ENCODE measurements around the gene KCNQ4.

The KCNQ4 gene

DNA sequence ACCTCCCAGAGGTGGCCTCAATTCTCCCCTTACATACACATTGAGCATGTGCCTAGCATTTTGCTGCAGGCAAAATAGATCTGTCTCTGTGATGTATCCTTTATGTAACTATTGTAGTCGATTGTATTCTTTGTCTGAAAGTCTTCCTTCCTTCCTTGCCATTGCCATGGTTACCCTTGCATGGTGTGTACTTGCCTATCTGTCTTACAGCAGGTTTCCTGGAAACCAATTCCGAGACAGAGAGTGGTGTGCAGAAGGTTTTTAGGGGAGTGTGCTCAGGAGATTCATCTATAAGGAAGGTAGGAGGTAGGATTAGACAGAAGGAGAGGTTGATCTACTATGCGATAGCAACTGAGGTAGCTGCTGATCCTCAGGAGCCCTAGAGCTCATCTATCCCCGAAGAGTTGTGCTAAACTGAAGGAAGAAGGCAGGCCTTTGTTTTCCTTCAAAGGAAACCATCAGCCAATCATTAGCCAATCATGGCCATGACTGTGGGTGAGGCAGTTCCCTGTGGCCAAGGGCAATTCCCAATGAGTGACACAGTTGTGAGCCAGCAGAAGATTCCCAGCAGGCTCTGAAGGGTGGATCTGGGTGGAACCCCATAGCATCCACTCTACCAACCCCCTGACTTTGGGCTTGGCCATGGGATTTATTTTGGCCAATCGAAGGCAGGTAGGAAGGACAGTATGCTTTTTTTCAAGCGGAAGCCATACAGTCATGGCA, 63.6 kb downstream of the KCNQ4 start:
- no peak overlapping the region for H3K4me2 ChIP-seq (ENCODE audit: low read length)
- H3K56ac ChIP-seq (ENCODE audit: low read length), result no peak overlapping the region
- H3K27ac ChIP-seq (ENCODE audit: low read depth, low read length), result no peak overlapping the region
- no peaks in the 10 kb centered on the region for H3K79me2 ChIP-seq (ENCODE audit: control insufficient read depth, insufficient read depth, low read length)
- no peaks in the 10 kb centered on the region for H3K79me1 ChIP-seq (ENCODE audit: low read length)
- WGBS (ENCODE audit: extremely low coverage, insufficient coverage, low lambda C conversion rate), result no CpG with 5 or more reads among the region's 6 CpGs
- H3K23ac ChIP-seq (ENCODE audit: low read length), result no peak overlapping the region
- no peak overlapping the region for H3K18ac ChIP-seq (ENCODE audit: low read length)
- peak; percentile 57 for DNase-seq
- no peak overlapping the region for H3K4me3 ChIP-seq (ENCODE audit: low read length)
- no peak overlapping the region for H4K5ac ChIP-seq (ENCODE audit: low read length)
- no peaks in the 10 kb centered on the region for H3K4me1 ChIP-seq (ENCODE audit: control insufficient read depth, low read depth, low read length)
- no peak overlapping the region for H4K8ac ChIP-seq (ENCODE audit: low read depth, low read length)
- no peak overlapping the region for H2BK5ac ChIP-seq (ENCODE audit: low read length)
- H3K36me3 ChIP-seq (ENCODE audit: control insufficient read depth, insufficient read depth, low read length), result no peaks in the 10 kb centered on the region
- no peak overlapping the region for H2BK120ac ChIP-seq (ENCODE audit: low read depth, low read length)
- no peak overlapping the region for H2AK5ac ChIP-seq (ENCODE audit: low read length)
- H2BK15ac ChIP-seq (replicated peaks; ENCODE audit: low read depth), result no peak overlapping the region
- no peak overlapping the region for H3K9ac ChIP-seq (ENCODE audit: low read length)
- H3K4ac ChIP-seq (ENCODE audit: low read depth, low read length), result no peak overlapping the region
- no peaks in the 10 kb centered on the region for H3K27me3 ChIP-seq (ENCODE audit: insufficient read depth, low read length, poor library complexity)

DNA sequence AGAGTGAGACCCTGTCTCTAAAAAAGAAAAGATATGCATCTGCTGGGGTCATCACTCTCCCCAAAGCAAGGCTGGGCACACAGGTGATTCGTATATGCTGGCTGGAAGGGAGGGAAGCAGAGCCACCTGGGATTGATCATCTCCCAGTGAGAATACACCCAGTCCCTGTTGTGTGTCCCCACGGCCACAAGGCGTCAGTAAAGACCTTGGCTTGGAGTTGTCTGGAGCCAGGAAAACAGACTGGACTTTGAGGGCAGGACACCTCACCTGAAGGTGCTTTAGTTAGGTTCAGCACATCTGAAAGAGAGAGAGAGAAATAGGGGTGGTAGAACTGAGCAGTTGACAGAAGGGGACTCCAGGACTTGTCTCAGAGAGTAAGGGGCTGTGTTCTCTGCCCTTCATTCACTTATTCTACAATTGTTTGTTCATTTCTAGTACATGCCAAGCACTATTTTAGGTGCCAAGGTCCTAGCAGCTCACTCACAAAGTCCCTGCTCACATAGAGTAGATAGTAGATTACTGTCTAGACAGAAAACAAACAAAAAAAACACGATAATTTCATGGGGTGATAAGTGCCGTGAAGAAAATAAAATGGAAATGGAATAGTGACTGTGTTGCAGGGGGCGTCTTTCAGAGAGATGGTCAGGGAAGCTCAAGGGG, 65.1 kb downstream of the KCNQ4 start:
- H2BK5ac ChIP-seq (ENCODE audit: low read length), result no peak overlapping the region

DNA sequence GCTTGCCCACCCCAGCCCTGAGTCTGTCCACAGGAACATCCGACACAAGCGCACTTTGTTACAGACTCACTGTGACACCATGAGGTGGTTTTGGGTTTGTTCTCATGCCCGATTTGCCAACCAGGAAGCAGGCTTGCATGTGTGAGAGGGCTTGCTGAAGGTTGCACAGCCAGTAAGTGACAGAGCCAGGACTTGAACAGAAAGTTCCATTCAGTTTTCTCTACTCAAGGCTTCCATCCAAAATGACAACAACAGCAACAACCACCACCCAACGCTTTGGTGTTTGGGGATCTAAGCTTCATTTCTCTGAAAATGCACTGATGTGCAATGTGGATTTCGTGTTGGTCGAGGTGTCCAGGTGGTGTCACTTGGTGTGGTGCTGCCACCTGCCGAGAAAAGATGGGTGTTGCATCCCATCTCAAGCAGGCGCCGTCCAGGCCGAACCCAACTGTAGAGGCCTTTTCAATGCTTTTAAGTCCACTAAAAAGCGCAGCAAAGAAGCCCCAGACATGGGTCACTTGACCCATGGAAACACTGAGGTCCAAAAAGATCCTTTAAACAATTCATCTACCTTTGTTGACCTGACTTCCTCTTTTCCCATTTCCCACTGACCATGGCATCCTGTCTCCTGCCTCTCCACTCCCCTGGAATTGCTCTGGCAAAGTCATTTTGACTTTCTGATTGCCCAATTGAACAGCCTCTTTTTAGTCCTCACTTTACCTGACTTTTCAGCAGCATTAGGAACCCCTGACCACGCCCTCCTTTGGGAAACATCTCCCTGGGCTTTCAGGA, 66.4 kb downstream of the KCNQ4 start:
- Histone ChIP-seq H3K4me1 (ENCODE audit: control insufficient read depth, low read depth, low read length) (no peaks in the 10 kb centered on the region), H3K4me2 (ENCODE audit: low read length) (no peak overlapping the region), H2BK120ac (ENCODE audit: low read depth, low read length) (no peak overlapping the region), H3K36me3 (ENCODE audit: control insufficient read depth, insufficient read depth, low read length) (no peaks in the 10 kb centered on the region), H3K4ac (ENCODE audit: low read depth, low read length) (no peak overlapping the region), H4K5ac (ENCODE audit: low read length) (no peak overlapping the region), H3K27ac (ENCODE audit: low read depth, low read length) (no peak overlapping the region), H3K79me1 (ENCODE audit: low read length) (no peaks in the 10 kb centered on the region), H3K4me3 (ENCODE audit: low read length) (no peak overlapping the region), H3K9ac (ENCODE audit: low read length) (no peak overlapping the region), H3K56ac (ENCODE audit: low read length) (no peak overlapping the region), H4K8ac (ENCODE audit: low read depth, low read length) (no peak overlapping the region), H2BK5ac (ENCODE audit: low read length) (no peak overlapping the region), H3K27me3 (ENCODE audit: insufficient read depth, low read length, poor library complexity) (no peaks in the 10 kb centered on the region), H2AK5ac (ENCODE audit: low read length) (no peak overlapping the region), H2BK15ac (replicated peaks; ENCODE audit: low read depth) (no peak overlapping the region), H3K79me2 (ENCODE audit: control insufficient read depth, insufficient read depth, low read length) (no peaks in the 10 kb centered on the region), H3K18ac (ENCODE audit: low read length) (no peak overlapping the region), H3K23ac (ENCODE audit: low read length) (no peak overlapping the region)
- WGBS (ENCODE audit: extremely low coverage, insufficient coverage, low lambda C conversion rate), result no CpG with 5 or more reads among the region's 12 CpGs
- peak; percentile 59 for DNase-seq

More for the DNA sequence above, 65.1 kb downstream of the KCNQ4 start:
- Histone ChIP-seq H4K5ac (ENCODE audit: low read length) (no peak overlapping the region), H3K23ac (ENCODE audit: low read length) (no peak overlapping the region), H2BK15ac (replicated peaks; ENCODE audit: low read depth) (no peak overlapping the region), H3K56ac (ENCODE audit: low read length) (no peak overlapping the region), H3K79me1 (ENCODE audit: low read length) (no peaks in the 10 kb centered on the region), H3K36me3 (ENCODE audit: control insufficient read depth, insufficient read depth, low read length) (no peaks in the 10 kb centered on the region), H3K18ac (ENCODE audit: low read length) (no peak overlapping the region), H2BK120ac (ENCODE audit: low read depth, low read length) (no peak overlapping the region), H3K4me2 (ENCODE audit: low read length) (no peak overlapping the region), H3K9ac (ENCODE audit: low read length) (no peak overlapping the region), H3K4ac (ENCODE audit: low read depth, low read length) (no peak overlapping the region), H3K27me3 (ENCODE audit: insufficient read depth, low read length, poor library complexity) (no peaks in the 10 kb centered on the region), H3K27ac (ENCODE audit: low read depth, low read length) (no peak overlapping the region), H4K8ac (ENCODE audit: low read depth, low read length) (no peak overlapping the region), H3K4me3 (ENCODE audit: low read length) (no peak overlapping the region), H3K4me1 (ENCODE audit: control insufficient read depth, low read depth, low read length) (no peaks in the 10 kb centered on the region), H3K79me2 (ENCODE audit: control insufficient read depth, insufficient read depth, low read length) (no peaks in the 10 kb centered on the region), H2AK5ac (ENCODE audit: low read length) (no peak overlapping the region)
- DNase-seq, result peak; percentile 85
- no CpG with 5 or more reads among the region's 6 CpGs for WGBS (ENCODE audit: extremely low coverage, insufficient coverage, low lambda C conversion rate)

DNA sequence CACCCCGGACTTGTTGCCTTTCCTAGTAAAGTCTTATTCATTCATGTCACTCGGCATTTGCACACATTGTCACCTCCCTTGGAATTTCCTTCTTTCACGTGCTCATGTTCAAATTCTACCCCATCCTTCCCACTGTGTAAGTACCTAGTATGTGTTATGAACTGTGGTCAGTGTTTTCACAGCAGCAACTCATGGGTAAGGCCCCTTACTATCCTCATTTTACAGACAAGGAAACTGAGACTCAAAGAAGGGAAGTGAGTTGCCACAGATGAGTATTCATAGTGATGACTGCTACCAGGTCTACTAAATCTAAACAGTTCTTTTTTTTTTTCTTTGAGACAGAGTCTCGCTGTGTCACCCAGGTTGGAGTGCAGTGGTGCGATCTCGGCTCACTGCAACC, 68.1 kb downstream of the KCNQ4 start:
- Histone ChIP-seq H3K4me3 (ENCODE audit: low read length) (no peak overlapping the region), H2BK15ac (replicated peaks; ENCODE audit: low read depth) (no peak overlapping the region), H3K56ac (ENCODE audit: low read length) (no peak overlapping the region), H3K27ac (ENCODE audit: low read depth, low read length) (no peak overlapping the region), H3K4me2 (ENCODE audit: low read length) (no peak overlapping the region), H3K36me3 (ENCODE audit: control insufficient read depth, insufficient read depth, low read length) (no peaks in the 10 kb centered on the region), H2BK5ac (ENCODE audit: low read length) (no peak overlapping the region), H2BK120ac (ENCODE audit: low read depth, low read length) (no peak overlapping the region), H3K4ac (ENCODE audit: low read depth, low read length) (no peak overlapping the region), H3K23ac (ENCODE audit: low read length) (no peak overlapping the region), H3K18ac (ENCODE audit: low read length) (no peak overlapping the region), H2AK5ac (ENCODE audit: low read length) (no peak overlapping the region), H4K5ac (ENCODE audit: low read length) (no peak overlapping the region), H3K4me1 (ENCODE audit: control insufficient read depth, low read depth, low read length) (no peaks in the 10 kb centered on the region), H3K27me3 (ENCODE audit: insufficient read depth, low read length, poor library complexity) (no peaks in the 10 kb centered on the region), H3K9ac (ENCODE audit: low read length) (no peak overlapping the region), H3K79me2 (ENCODE audit: control insufficient read depth, insufficient read depth, low read length) (no peaks in the 10 kb centered on the region), H3K79me1 (ENCODE audit: low read length) (no peaks in the 10 kb centered on the region), H4K8ac (ENCODE audit: low read depth, low read length) (no peak overlapping the region)
- no CpG with 5 or more reads among the region's 6 CpGs for WGBS (ENCODE audit: extremely low coverage, insufficient coverage, low lambda C conversion rate)
- no peak for DNase-seq

DNA sequence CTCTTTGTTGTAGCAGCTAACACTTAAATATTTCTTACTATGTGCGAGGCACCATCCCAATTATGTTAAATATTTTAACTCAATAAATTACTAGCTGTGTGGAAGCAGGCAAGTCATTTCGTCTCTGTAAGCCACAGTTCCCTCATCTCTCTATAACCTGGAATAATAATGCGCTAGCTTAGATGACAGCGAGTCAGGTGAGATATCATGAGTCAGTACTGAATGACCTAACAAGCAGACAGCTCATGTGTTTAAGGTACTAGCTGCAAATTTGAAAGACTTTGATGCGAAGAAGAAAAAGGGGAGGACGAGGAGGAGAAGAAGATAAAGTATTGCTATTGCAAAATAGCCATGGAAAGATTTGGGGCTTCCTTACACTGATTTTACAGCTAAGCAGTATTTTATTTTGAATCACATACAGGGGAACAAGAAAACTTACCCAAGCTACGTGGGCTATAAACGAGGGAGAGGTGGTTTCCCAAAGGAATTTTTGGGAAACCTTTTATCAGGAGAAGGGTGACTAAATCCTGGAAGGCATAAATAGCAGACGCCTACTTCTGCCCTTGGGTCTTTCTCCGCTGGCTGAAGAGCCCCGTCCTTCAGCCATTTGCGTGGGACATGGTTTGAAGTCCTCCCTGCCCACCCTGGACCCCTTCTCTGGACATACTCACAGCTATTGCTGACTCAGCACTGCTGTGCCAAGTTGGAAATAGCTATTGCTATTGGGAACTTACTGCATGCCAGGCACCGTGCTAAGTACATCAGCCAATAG, 69.7 kb downstream of the KCNQ4 start:
- Histone ChIP-seq H3K18ac (ENCODE audit: low read length) (no peak overlapping the region), H3K4ac (ENCODE audit: low read depth, low read length) (no peak overlapping the region)

More for the DNA sequence above, 69.7 kb downstream of the KCNQ4 start:
- H2AK5ac ChIP-seq (ENCODE audit: low read length), result no peak overlapping the region
- no peaks in the 10 kb centered on the region for H3K79me1 ChIP-seq (ENCODE audit: low read length)
- H3K56ac ChIP-seq (ENCODE audit: low read length), result no peak overlapping the region
- DNase-seq, result no peak
- no CpG with 5 or more reads among the region's 13 CpGs for WGBS (ENCODE audit: extremely low coverage, insufficient coverage, low lambda C conversion rate)
- no peak overlapping the region for H2BK120ac ChIP-seq (ENCODE audit: low read depth, low read length)
- H3K9ac ChIP-seq (ENCODE audit: low read length), result no peak overlapping the region
- no peak overlapping the region for H3K4me2 ChIP-seq (ENCODE audit: low read length)
- no peaks in the 10 kb centered on the region for H3K4me1 ChIP-seq (ENCODE audit: control insufficient read depth, low read depth, low read length)
- no peak overlapping the region for H2BK15ac ChIP-seq (replicated peaks; ENCODE audit: low read depth)
- H4K5ac ChIP-seq (ENCODE audit: low read length), result no peak overlapping the region
- no peaks in the 10 kb centered on the region for H3K36me3 ChIP-seq (ENCODE audit: control insufficient read depth, insufficient read depth, low read length)
- no peak overlapping the region for H3K23ac ChIP-seq (ENCODE audit: low read length)
- H4K8ac ChIP-seq (ENCODE audit: low read depth, low read length), result no peak overlapping the region
- H3K27ac ChIP-seq (ENCODE audit: low read depth, low read length), result no peak overlapping the region
- H3K79me2 ChIP-seq (ENCODE audit: control insufficient read depth, insufficient read depth, low read length), result no peaks in the 10 kb centered on the region
- no peaks in the 10 kb centered on the region for H3K27me3 ChIP-seq (ENCODE audit: insufficient read depth, low read length, poor library complexity)
- no peak overlapping the region for H3K4me3 ChIP-seq (ENCODE audit: low read length)
- no peak overlapping the region for H2BK5ac ChIP-seq (ENCODE audit: low read length)
